WI38 (cell line): Measurements from ENCODE around the gene CPT1B.

Source experiments
- H3K4me3 ChIP-seq: 2 replicates; pipeline ENCODE4 v1.5.1; 2011; ENCODE audit warnings: low read depth, mild to moderate bottlenecking, control low read depth, low read length
- CTCF ChIP-seq: IDR thresholded peaks from 2 replicates; pipeline ENCODE4 v1.5.1; 2012; ENCODE audit warnings: low read depth, mild to moderate bottlenecking, control low read depth, low read length

CPT1B gene

GRCh38 chr22:50564289-50564688 lies 13.9 kb downstream of the CPT1B start:
- H3K4me3 ChIP-seq, result no peak overlapping the region

GRCh38 chr22:50563413-50564160 lies 14.6 kb downstream of the CPT1B start:
- H3K4me3 ChIP-seq, result peak overlapping the region; percentile 61

More at GRCh38 chr22:50564289-50564688, 13.9 kb downstream of the CPT1B start:
- no peak for TF ChIP-seq CTCF

GRCh38 chr22:50562523-50563412 lies 15.5 kb downstream of the CPT1B start, which contains the start of gene SYCE3:
Gene SYCE3, minus strand, starts transcription at chr22:50562919. Its CDS starts 6,514 bp downstream, at chr22:50556405.
- peak within 1 kb of the TSS; percentile 61 for H3K4me3 ChIP-seq
- peak; percentile 89 for TF ChIP-seq CTCF

More at GRCh38 chr22:50563413-50564160, 14.6 kb downstream of the CPT1B start:
- no peak for TF ChIP-seq CTCF

- TF ChIP-seq CTCF, result no peak
These were observed 16.5 kb downstream of the CPT1B start for GRCh38 chr22:50561401-50562358.

GRCh38 chr22:50560034-50560433 lies 18.2 kb downstream of the CPT1B start:
- no peak overlapping the region for H3K4me3 ChIP-seq
- no peak for TF ChIP-seq CTCF

More at GRCh38 chr22:50561401-50562358, 16.5 kb downstream of the CPT1B start:
- H3K4me3 ChIP-seq, result no peak overlapping the region

GRCh38 chr22:50556703-50557102 lies 21.5 kb downstream of the CPT1B start:
- TF ChIP-seq CTCF, result no peak
- no peak overlapping the region for H3K4me3 ChIP-seq
